Measurements from ENCODE around the gene C10orf90.

The C10orf90 gene

GRCh38 chr10:126669168-126669567 is 1.3 kb downstream of the C10orf90 start:
- Histone ChIP-seq H3K4me1 (ENCODE audit: insufficient read depth, low read length, severe bottlenecking) (no peaks in the 10 kb centered on the region), H4K20me1 (ENCODE audit: insufficient read depth, low read length) (no peaks in the 10 kb centered on the region), H2AFZ (ENCODE audit: low read length) (no peak overlapping the region), H3K9ac (ENCODE audit: low read length) (no peak overlapping the region), H3K27ac (ENCODE audit: low read depth, low read length, poor library complexity, severe bottlenecking) (no peak overlapping the region), H3K36me3 (ENCODE audit: insufficient read depth, low read length) (no peaks in the 10 kb centered on the region), H3K27me3 (ENCODE audit: insufficient read depth, low read length) (no peaks in the 10 kb centered on the region), H3F3A (ENCODE audit: insufficient read depth, low read length) (no peaks in the 10 kb centered on the region), H3K4me2 (ENCODE audit: low read length) (no peak overlapping the region), H3K79me2 (ENCODE audit: insufficient read depth, low read length) (no peaks in the 10 kb centered on the region), H3K9me3 (ENCODE audit: low read length) (no peaks in the 10 kb centered on the region), H3K4me3 (ENCODE audit: low read depth, low read length, poor library complexity, severe bottlenecking) (no peak overlapping the region), H3K9me2 (ENCODE audit: low read depth, low read length) (no peaks in the 10 kb centered on the region)
- no peak for TF ChIP-seq EZH2 (IDR thresholded peaks at IDR 0.05; ENCODE audit: borderline replicate concordance, low read length)
- no peak for TF ChIP-seq CTCF (IDR thresholded peaks at IDR 0.05; ENCODE audit: low read length)

GRCh38 chr10:126668505-126668904 is 2.0 kb downstream of the C10orf90 start:
- Histone ChIP-seq H3K36me3 (ENCODE audit: insufficient read depth, low read length) (no peaks in the 10 kb centered on the region), H3K4me3 (ENCODE audit: low read depth, low read length, poor library complexity, severe bottlenecking) (no peak overlapping the region), H3K27ac (ENCODE audit: low read depth, low read length, poor library complexity, severe bottlenecking) (no peak overlapping the region), H3K4me2 (ENCODE audit: low read length) (no peak overlapping the region), H2AFZ (ENCODE audit: low read length) (no peak overlapping the region), H4K20me1 (ENCODE audit: insufficient read depth, low read length) (no peaks in the 10 kb centered on the region), H3K79me2 (ENCODE audit: insufficient read depth, low read length) (no peaks in the 10 kb centered on the region), H3F3A (ENCODE audit: insufficient read depth, low read length) (no peaks in the 10 kb centered on the region), H3K9me2 (ENCODE audit: low read depth, low read length) (no peaks in the 10 kb centered on the region), H3K9ac (ENCODE audit: low read length) (no peak overlapping the region), H3K4me1 (ENCODE audit: insufficient read depth, low read length, severe bottlenecking) (no peaks in the 10 kb centered on the region), H3K27me3 (ENCODE audit: insufficient read depth, low read length) (no peaks in the 10 kb centered on the region), H3K9me3 (ENCODE audit: low read length) (no peaks in the 10 kb centered on the region)
- no peak for TF ChIP-seq CTCF (IDR thresholded peaks at IDR 0.05; ENCODE audit: low read length)
- no peak for TF ChIP-seq EZH2 (IDR thresholded peaks at IDR 0.05; ENCODE audit: borderline replicate concordance, low read length)

DNA sequence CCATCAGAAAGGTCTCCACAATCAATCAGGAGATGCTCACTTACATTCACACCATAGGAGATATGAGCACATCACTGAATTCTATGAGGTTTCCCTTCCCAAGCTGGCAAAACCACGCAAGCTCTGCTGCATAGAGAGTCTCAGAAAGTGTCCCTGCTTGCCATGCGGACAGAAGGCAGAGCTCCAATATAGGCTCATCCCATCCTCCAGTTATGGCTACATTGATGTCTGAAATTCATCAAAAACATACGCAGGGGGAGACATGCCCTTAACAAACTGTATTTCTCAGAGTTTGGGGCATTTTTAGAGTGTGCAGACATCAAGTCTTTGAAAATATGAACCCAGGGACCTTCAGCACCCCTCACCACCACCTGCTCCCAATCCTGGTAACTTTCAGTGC is 2.9 kb downstream of the C10orf90 start:
- TF ChIP-seq CTCF (IDR thresholded peaks at IDR 0.05; ENCODE audit: low read length) (no peak), EZH2 (IDR thresholded peaks at IDR 0.05; ENCODE audit: borderline replicate concordance, low read length) (no peak)
- no peaks in the 10 kb centered on the region for H3K9me3 ChIP-seq (ENCODE audit: low read length)
- H3K79me2 ChIP-seq (ENCODE audit: insufficient read depth, low read length), result no peaks in the 10 kb centered on the region
- H3K4me2 ChIP-seq (ENCODE audit: low read length), result no peak overlapping the region
- H3K9me2 ChIP-seq (ENCODE audit: low read depth, low read length), result no peaks in the 10 kb centered on the region
- no peak overlapping the region for H3K27ac ChIP-seq (ENCODE audit: low read depth, low read length, poor library complexity, severe bottlenecking)
- no peaks in the 10 kb centered on the region for H3K4me1 ChIP-seq (ENCODE audit: insufficient read depth, low read length, severe bottlenecking)
- H3F3A ChIP-seq (ENCODE audit: insufficient read depth, low read length), result no peaks in the 10 kb centered on the region
- H3K4me3 ChIP-seq (ENCODE audit: low read depth, low read length, poor library complexity, severe bottlenecking), result no peak overlapping the region
- H3K9ac ChIP-seq (ENCODE audit: low read length), result no peak overlapping the region
- no peaks in the 10 kb centered on the region for H4K20me1 ChIP-seq (ENCODE audit: insufficient read depth, low read length)
- H3K36me3 ChIP-seq (ENCODE audit: insufficient read depth, low read length), result no peaks in the 10 kb centered on the region
- H2AFZ ChIP-seq (ENCODE audit: low read length), result no peak overlapping the region
- no peaks in the 10 kb centered on the region for H3K27me3 ChIP-seq (ENCODE audit: insufficient read depth, low read length)
